VCaP (cell line): Measurements from ENCODE around the gene R3HDM4.

Experiments
- H3K27ac ChIP-seq: fragments of 450-650 bp; 2 replicates; pipeline ENCODE4 v1.5.1; 2017
- CTCF ChIP-seq: fragments of 450-650 bp; conservative IDR thresholded peaks from 2 replicates; pipeline ENCODE4 v1.5.1; 2017; ENCODE audit warnings: mild to moderate bottlenecking, moderate library complexity

Gene R3HDM4

GRCh38 chr19:944171-944567, 31.1 kb upstream of the R3HDM4 start:
- no peak overlapping the region for H3K27ac ChIP-seq
- no peak for TF ChIP-seq CTCF

GRCh38 chr19:943551-944170, 30.6 kb upstream of the R3HDM4 start:
- H3K27ac ChIP-seq, result no peak overlapping the region
- no peak for TF ChIP-seq CTCF

- peak overlapping the region; percentile 92 for H3K27ac ChIP-seq
- TF ChIP-seq CTCF, result no peak
Observed at GRCh38 chr19:942133-942645, 29.2 kb upstream of the R3HDM4 start.

- no peak for TF ChIP-seq CTCF
Observed at GRCh38 chr19:941292-942132, 28.5 kb upstream of the R3HDM4 start.

GRCh38 chr19:940591-941291, 27.7 kb upstream of the R3HDM4 start:
- peak overlapping the region; percentile 92 for H3K27ac ChIP-seq
- TF ChIP-seq CTCF, result peak; percentile 22; the same call in 1 of the 2 replicates

More at GRCh38 chr19:941292-942132, 28.5 kb upstream of the R3HDM4 start:
- H3K27ac ChIP-seq, result peak overlapping the region; percentile 92

- TF ChIP-seq CTCF, result no peak
- peak overlapping the region; percentile 92 for H3K27ac ChIP-seq
Observed at GRCh38 chr19:939922-940321, 26.9 kb upstream of the R3HDM4 start.

GRCh38 chr19:939439-939838, 26.4 kb upstream of the R3HDM4 start:
- TF ChIP-seq CTCF, result no peak
- H3K27ac ChIP-seq, result peak overlapping the region; percentile 92
